K562 treated with DMSO at 1 percent for 4 hours (cell line): ENCODE data around the gene NKRF. TPM values are rescaled to one million over a fixed set of nuclear protein-coding genes. Genes with fewer than 3 reads are reported as not detected.

Source experiments
- total RNA-seq: library from RNA; unstranded; fragments of 300-600 nt; gene quantifications from 2 replicates; pipeline ENCODE4 v1.2.3, GENCODE V29; 2022; ENCODE audit not compliant: insufficient read depth

The NKRF gene
- total RNA-seq: 10.3 and 12.8 TPM in 2 replicates

GRCh38 chrX:119606280-119607017, at the start of gene NKRF:
NKRF (minus strand) TSS chrX:119606424.

DNA sequence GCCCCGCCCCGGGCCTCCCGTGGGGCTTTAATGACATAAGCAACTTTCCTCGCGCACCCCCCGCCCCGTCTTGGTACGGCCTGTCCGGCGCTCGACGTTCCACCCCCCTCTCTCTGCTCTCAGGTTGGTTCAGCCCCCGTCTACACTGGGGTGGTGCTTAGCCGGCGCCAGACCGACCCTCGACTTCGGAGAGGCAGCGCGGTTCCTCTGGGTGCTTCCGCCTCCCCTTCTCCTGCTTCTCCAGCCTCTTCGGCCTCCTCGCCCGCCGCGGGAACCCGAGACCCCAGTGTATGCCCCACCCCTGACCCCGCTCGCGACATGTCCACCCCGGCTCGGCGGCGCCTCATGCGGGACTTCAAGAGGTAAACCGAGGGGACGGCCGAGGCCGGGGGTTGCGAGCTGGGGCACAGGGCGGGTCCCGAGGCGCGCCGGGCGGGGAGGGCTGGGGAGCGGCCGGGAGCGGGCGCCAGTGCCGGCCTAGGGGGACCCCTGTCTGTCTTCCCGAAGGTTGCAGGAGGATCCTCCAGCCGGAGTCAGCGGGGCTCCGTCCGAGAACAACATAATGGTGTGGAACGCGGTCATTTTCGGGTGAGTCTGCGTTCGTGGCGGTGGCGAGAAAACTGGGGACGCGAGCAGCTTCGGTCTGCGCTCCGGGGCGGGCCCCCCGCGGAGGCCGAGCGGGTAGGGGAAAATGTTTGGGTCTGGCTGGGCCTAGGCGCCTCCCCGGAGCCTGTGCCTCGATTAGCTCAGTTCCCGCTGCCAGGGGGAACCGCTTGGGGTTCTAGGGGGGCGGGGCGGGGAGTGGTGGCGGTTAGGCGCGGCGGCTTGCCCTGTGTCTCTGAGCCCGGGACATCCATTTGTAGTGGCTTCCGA, 31.6 kb downstream of the NKRF start, which contains the start of gene UBE2A:
UBE2A (plus strand) TSS at position 170 of the 873 bp plus-strand sequence; CDS start at position 319, 149 bp downstream.

DNA sequence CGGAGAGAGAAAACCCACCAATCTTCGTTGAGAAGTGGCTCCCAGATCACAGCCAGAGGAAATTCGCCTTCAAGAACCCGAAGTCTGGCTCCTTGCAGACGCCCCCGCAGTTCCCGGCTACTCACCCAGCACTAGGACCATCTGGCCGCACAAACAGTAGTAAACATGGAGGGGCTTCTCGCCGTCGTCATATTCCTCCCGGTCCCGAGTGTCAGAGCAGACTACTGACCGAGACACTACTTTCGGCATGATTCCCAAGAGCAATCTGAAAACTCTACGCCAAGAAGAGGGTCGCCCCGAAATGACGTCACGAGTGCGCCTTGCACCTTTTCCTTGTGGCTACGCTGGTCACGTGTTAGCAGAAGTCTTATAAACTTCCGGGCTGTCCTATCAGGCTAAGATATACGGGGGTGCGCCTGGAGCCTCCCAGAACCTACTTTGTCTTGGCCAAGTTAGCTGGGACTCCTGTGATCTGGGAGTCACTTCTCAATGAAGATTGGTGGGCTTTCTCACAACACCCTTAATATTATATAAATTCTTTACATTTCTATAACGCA, 41.0 kb downstream of the NKRF start, which contains the start of gene STEEP1:
STEEP1 (minus strand) TSS at position 303 of the 557 bp plus-strand sequence; CDS start at position 249, 54 bp downstream.

Other genes starting within 250 kb of the NKRF start
- 8.4 and 10.7 TPM in 2 replicates for gene SLC25A43, start 207.1 kb downstream of the NKRF start, total RNA-seq
- gene SLC25A5, start 138.0 kb downstream of the NKRF start, total RNA-seq: 1,008 and 1,021 TPM in 2 replicates
- 25.6 and 30.1 TPM in 2 replicates for gene STEEP1, start 41.0 kb downstream of the NKRF start, total RNA-seq
- 67.1 and 68.1 TPM in 2 replicates for gene UBE2A, start 31.9 kb downstream of the NKRF start, total RNA-seq
- 48.4 and 52.1 TPM in 2 replicates for gene SEPTIN6, start 86.7 kb upstream of the NKRF start, total RNA-seq
- gene SOWAHD, start 152.2 kb upstream of the NKRF start, total RNA-seq: not detected in 2 replicates
- gene RPL39, start 185.2 kb upstream of the NKRF start, total RNA-seq: 4,598 and 4,684 TPM in 2 replicates
- 26.7 and 29.2 TPM in 2 replicates for gene UPF3B, start 246.5 kb upstream of the NKRF start, total RNA-seq